Fibroblast of lung (primary cell): ENCODE data around the gene RASA3.

Experiments used
- EZH2 ChIP-seq: IDR thresholded peaks from 2 replicates; pipeline ENCODE4 v1.5.1; 2012; ENCODE audit warnings: low read length, control low read depth, mild to moderate bottlenecking; ENCODE audit errors: missing control alignments
- TF ChIP-seq, protein P1 (sequence below), 2 donors: IDR thresholded peaks in 1 of 2; conservative IDR thresholded peaks in 1 of 2; 1 replicate in 1 of 2; 2 replicates in 1 of 2; pipeline ENCODE4 v1.5.1; 2011 to 2012; ENCODE audit warnings: low read length in 2 of 2, control low read depth in 1 of 2, inconsistent platforms in 1 of 2, low read depth in 1 of 2, mild to moderate bottlenecking in 1 of 2

DNA sequence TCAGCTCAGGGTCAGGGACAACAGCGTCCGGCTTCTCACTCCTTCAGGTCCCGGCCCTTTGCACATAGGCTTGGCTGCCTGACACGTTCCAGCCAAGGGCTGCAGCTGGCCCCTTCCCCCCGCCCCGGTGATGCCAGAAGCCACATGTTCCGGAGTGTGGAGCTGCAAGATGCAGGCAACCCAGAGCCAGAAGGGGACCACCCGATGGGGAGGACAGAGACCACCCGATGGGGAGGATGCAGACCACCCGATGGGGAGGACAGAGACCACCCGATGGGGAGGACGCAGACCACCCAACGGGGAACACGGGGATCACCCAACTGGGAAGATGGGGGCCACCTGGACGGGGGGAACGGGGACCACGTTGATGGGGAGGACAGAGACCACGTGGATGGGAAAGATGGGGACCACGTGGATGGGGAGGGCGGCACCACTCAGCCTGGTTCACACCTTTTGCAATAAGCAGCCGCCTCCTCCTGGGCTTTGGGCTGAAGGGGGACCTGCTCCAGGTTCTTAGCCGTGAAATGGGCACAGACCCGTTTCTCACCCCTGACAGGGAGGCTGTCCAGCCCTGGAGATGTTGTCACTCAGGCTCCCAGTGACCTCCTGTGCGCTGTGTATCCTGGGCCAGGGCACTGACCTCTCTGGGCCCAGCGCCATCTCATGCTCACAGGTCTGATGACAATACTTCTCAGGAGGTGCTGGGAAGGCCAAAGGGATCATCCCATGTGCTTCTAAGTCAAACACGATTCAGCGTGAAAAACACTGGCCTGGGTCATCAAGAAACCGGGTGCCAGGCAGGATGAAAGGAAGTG is 193.1 kb downstream of the RASA3 start:
- TF ChIP-seq EZH2, result no peak
- TF ChIP-seq, protein P1, sequence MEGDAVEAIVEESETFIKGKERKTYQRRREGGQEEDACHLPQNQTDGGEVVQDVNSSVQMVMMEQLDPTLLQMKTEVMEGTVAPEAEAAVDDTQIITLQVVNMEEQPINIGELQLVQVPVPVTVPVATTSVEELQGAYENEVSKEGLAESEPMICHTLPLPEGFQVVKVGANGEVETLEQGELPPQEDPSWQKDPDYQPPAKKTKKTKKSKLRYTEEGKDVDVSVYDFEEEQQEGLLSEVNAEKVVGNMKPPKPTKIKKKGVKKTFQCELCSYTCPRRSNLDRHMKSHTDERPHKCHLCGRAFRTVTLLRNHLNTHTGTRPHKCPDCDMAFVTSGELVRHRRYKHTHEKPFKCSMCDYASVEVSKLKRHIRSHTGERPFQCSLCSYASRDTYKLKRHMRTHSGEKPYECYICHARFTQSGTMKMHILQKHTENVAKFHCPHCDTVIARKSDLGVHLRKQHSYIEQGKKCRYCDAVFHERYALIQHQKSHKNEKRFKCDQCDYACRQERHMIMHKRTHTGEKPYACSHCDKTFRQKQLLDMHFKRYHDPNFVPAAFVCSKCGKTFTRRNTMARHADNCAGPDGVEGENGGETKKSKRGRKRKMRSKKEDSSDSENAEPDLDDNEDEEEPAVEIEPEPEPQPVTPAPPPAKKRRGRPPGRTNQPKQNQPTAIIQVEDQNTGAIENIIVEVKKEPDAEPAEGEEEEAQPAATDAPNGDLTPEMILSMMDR (conservative IDR thresholded peaks at IDR 0.05 in 1 of 2, IDR thresholded peaks at IDR 0.05 in 1 of 2; ENCODE audit: low read depth in 1 of 2, low read length in 2 of 2), result no peak
